ENCODE data around the gene LHFPL2.

LHFPL2 gene

GRCh38 chr5:78449103-78449502 is 199.5 kb downstream of the LHFPL2 start:
- DNase-seq (ENCODE audit: low spot score), result no peak
- H3K27ac ChIP-seq, result no peak overlapping the region
- H3K4me3 ChIP-seq, result no peak overlapping the region
- TF ChIP-seq CTCF (IDR thresholded peaks at IDR 0.05), result no peak

- no peak for DNase-seq (ENCODE audit: low spot score)
- TF ChIP-seq CTCF (IDR thresholded peaks at IDR 0.05), result no peak
- Histone ChIP-seq H3K4me3 (no peak overlapping the region), H3K27ac (no peak overlapping the region)
These were observed 200.7 kb downstream of the LHFPL2 start for GRCh38 chr5:78447775-78448424.

All from coronary artery (tissue), 2 donors.